CD4-positive, alpha-beta T cell (primary cell): ENCODE data around the gene TACO1. TPM values are rescaled to one million over a fixed set of nuclear protein-coding genes. Genes with fewer than 3 reads are reported as not detected.

ENCODE experiments used
- ATAC-seq: fragments of 200-7000 bp; cut with Tn5 transposase; one replicate; pipeline ENCODE4 v1.10.0; 2022; ENCODE audit warnings: mild to moderate bottlenecking; ENCODE audit not compliant: poor library complexity
- CTCF ChIA-PET: fragments of 350-600 bp; sonication (Branson Sonifier 250); formaldehyde crosslinking; loops from one replicate; lab custom pipeline; 2021; ENCODE audit warnings: antibody characterized with exemption, inconsistent platforms; lab: Charles Lee
- POLR2A ChIA-PET: fragments of 350-600 bp; sonication (Branson Sonifier 250); formaldehyde crosslinking; loops from one replicate; lab custom pipeline; 2021; ENCODE audit warnings: antibody characterized with exemption, inconsistent platforms; lab: Charles Lee
- DNase-seq, 14 experiments: peaks; one replicate each; pipeline ENCODE4 v3.0.0-alpha.2; 2013 to 2020; ENCODE audit warnings: mixed read lengths in 2 of 14
- H3K27ac ChIP-seq, 2 donors: one replicate each; pipeline versions ENCODE4 v1.5.1 to v1.7.0; 2013; ENCODE audit warnings: low read length in 2 of 2, low read depth in 1 of 2, mild to moderate bottlenecking in 1 of 2
- H3K27me3 ChIP-seq, 2 experiments: 1 replicate in 1 of 2; 2 replicates in 1 of 2; pipeline versions ENCODE4 v1.6.1 to v1.7.0; 2013; ENCODE audit warnings: low read length in 2 of 2, control low read depth in 1 of 2, mild to moderate bottlenecking in 1 of 2, moderate library complexity in 1 of 2; ENCODE audit not compliant: insufficient read depth in 2 of 2, control insufficient read depth in 1 of 2
- H3K36me3 ChIP-seq: one replicate; pipeline ENCODE4 v1.6.1; 2013; ENCODE audit warnings: low read length, control low read depth; ENCODE audit not compliant: insufficient read depth
- H3K4me1 ChIP-seq: one replicate; pipeline ENCODE4 v1.6.1; 2013; ENCODE audit warnings: low read length, control low read depth; ENCODE audit not compliant: insufficient read depth
- H3K4me3 ChIP-seq: one replicate; pipeline ENCODE4 v1.5.1; 2013; ENCODE audit warnings: mild to moderate bottlenecking, low read length, moderate library complexity
- H3K9me3 ChIP-seq, 2 experiments: 1 replicate in 1 of 2; 2 replicates in 1 of 2; pipeline versions ENCODE4 v1.6.1 to v1.7.0; 2013; ENCODE audit warnings: low read length in 2 of 2, mild to moderate bottlenecking in 2 of 2, control low read depth in 1 of 2, moderate library complexity in 1 of 2; ENCODE audit not compliant: control insufficient read depth in 1 of 2, insufficient read depth in 1 of 2
- H3K27ac Mint-ChIP-seq: one replicate; pipeline ENCODE4 v1.8.0; 2020; ENCODE audit warnings: mixed read lengths
- H3K27me3 Mint-ChIP-seq: one replicate; pipeline ENCODE4 v1.8.0; 2021; ENCODE audit warnings: mixed read lengths
- H3K36me3 Mint-ChIP-seq: one replicate; pipeline ENCODE4 v1.8.0; 2021; ENCODE audit warnings: low read depth, mixed read lengths
- H3K4me1 Mint-ChIP-seq: one replicate; pipeline ENCODE4 v1.8.0; 2021; ENCODE audit warnings: low read depth, mixed read lengths
- H3K4me3 Mint-ChIP-seq: one replicate; pipeline ENCODE4 v1.8.0; 2020; ENCODE audit warnings: mild to moderate bottlenecking, mixed read lengths
- H3K9me3 Mint-ChIP-seq: one replicate; pipeline ENCODE4 v1.8.0; 2020; ENCODE audit warnings: mixed read lengths
- CTCF ChIP-seq: fragments of 200-600 bp; IDR thresholded peaks from one replicate; pipeline ENCODE4 v1.8.0; 2022; ENCODE audit warnings: antibody characterized with exemption, mild to moderate bottlenecking
- intact Hi-C, 2 experiments: fragments of 100-400 bp; cut with DNase I in 1 of 2; cut with micrococcal nuclease in 1 of 2; formaldehyde crosslinking; loops; one replicate each; pipeline versions ENCODE4 v1.15.1 to v1.9.0; 2023 to 2025; cut with DNase I, micrococcal nuclease
- total RNA-seq, 174 experiments: library from RNA in 2 of 174; stranded (reverse) in 2 of 174; gene quantifications; one replicate each; pipeline ENCODE4 v1.2.3 and lab custom pipeline; 2021 to 2026

Gene TACO1
- total RNA-seq, 2 experiments from 2014 or later, result 11.3 to 13.2 TPM

GRCh38 chr17:63563339-63563738 lies 37.4 kb upstream of the TACO1 start:
- no peaks in the 10 kb centered on the region for H3K27me3 Mint-ChIP-seq
- Histone ChIP-seq H3K9me3 (no peaks in the 10 kb centered on the region), H3K4me1 (peaks cover 21% of the 10 kb centered on the region), H3K4me3 (no peak overlapping the region), H3K27me3 (no peaks in the 10 kb centered on the region), H3K27ac (no peak overlapping the region), H3K36me3 (peaks cover 4% of the 10 kb centered on the region)
- ATAC-seq (no peak), DNase-seq (no peak)
- intact Hi-C loops, result no loop called here
- no peaks in the 10 kb centered on the region for H3K9me3 Mint-ChIP-seq
- peaks cover 72% of the 10 kb centered on the region for H3K4me1 Mint-ChIP-seq
- ChIA-PET POLR2A (no interaction called here), CTCF (no interaction called here)
- TF ChIP-seq CTCF, result no peak
- H3K27ac Mint-ChIP-seq, result peak overlapping the region; percentile 41
- H3K36me3 Mint-ChIP-seq, result peaks cover 17% of the 10 kb centered on the region
- no peak overlapping the region for H3K4me3 Mint-ChIP-seq

GRCh38 chr17:63564562-63564961 lies 36.1 kb upstream of the TACO1 start:
- Mint-ChIP-seq H3K27ac (peak overlapping the region; percentile 49), H3K4me3 (no peak overlapping the region), H3K36me3 (peaks cover 23% of the 10 kb centered on the region), H3K27me3 (no peaks in the 10 kb centered on the region), H3K4me1 (peaks cover 72% of the 10 kb centered on the region), H3K9me3 (no peaks in the 10 kb centered on the region)
- no peak for TF ChIP-seq CTCF
- Histone ChIP-seq H3K4me1 (peaks cover 21% of the 10 kb centered on the region), H3K4me3 (no peak overlapping the region), H3K27me3 (no peaks in the 10 kb centered on the region), H3K9me3 (no peaks in the 10 kb centered on the region), H3K36me3 (peaks cover 9% of the 10 kb centered on the region), H3K27ac (no peak overlapping the region)
- intact Hi-C loops, result no loop called here
- POLR2A ChIA-PET, result interaction anchor here (1.5 kb wide), 1 partner anchor 14 kb away, joined by 4 read pairs; the partner anchor contains the start of gene DCAF7
- ATAC-seq, result no peak
- no peak for DNase-seq
- CTCF ChIA-PET, result interaction anchor here (1.2 kb wide), 1 partner anchor 48 kb away, joined by 3 read pairs; no protein-coding TSS in a partner anchor

- DNase-seq (no peak), ATAC-seq (no peak)
- no peaks in the 10 kb centered on the region for H3K9me3 ChIP-seq
- intact Hi-C loops, result no loop called here
- H3K36me3 ChIP-seq, result peaks cover 11% of the 10 kb centered on the region
- peaks cover 18% of the 10 kb centered on the region for H3K4me1 ChIP-seq
- H3K27ac ChIP-seq, result no peak overlapping the region
- peaks cover 32% of the 10 kb centered on the region for H3K36me3 Mint-ChIP-seq
- TF ChIP-seq CTCF, result no peak
- H3K27me3 Mint-ChIP-seq, result no peaks in the 10 kb centered on the region
- no peak overlapping the region for H3K4me3 ChIP-seq
- no peaks in the 10 kb centered on the region for H3K27me3 ChIP-seq
- H3K27ac Mint-ChIP-seq, result peak overlapping the region; percentile 7
- CTCF ChIA-PET, result no interaction called here
- POLR2A ChIA-PET, result no interaction called here
- no peak overlapping the region for H3K4me3 Mint-ChIP-seq
- no peaks in the 10 kb centered on the region for H3K9me3 Mint-ChIP-seq
- H3K4me1 Mint-ChIP-seq, result peaks cover 59% of the 10 kb centered on the region
Measured at GRCh38 chr17:63567229-63567628, 33.5 kb upstream of the TACO1 start.
